BE2C (cell line): ENCODE data around the gene BOK.
"Not testable (repeated sequence)": the region's sequence is repeated elsewhere in the genome, so short reads cannot be mapped to it uniquely, and the experiment has no call there.

Experiments used
- DNase-seq: peaks from one replicate; pipeline ENCODE4 v3.0.0-alpha.2; 2020
- H3K27me3 ChIP-seq: fragments of 250-450 bp; sonication (Bioruptor Pico); 2 replicates; pipeline ENCODE4 v1.5.1; 2020; ENCODE audit warnings: mild to moderate bottlenecking
- H3K36me3 ChIP-seq: fragments of 250-450 bp; sonication (Bioruptor Pico); 2 replicates; pipeline ENCODE4 v1.5.1; 2020; ENCODE audit warnings: mild to moderate bottlenecking
- H3K4me1 ChIP-seq: fragments of 250-450 bp; sonication (Bioruptor Pico); 2 replicates; pipeline ENCODE4 v1.5.1; 2020
- H3K4me3 ChIP-seq: 2 replicates; pipeline ENCODE4 v1.5.1; 2011; ENCODE audit warnings: low read depth, low read length
- H3K9me3 ChIP-seq: fragments of 250-450 bp; sonication (Bioruptor Pico); 2 replicates; pipeline ENCODE4 v1.5.1; 2020
- TF ChIP-seq, protein P1 (sequence below): IDR thresholded peaks from 2 replicates; pipeline ENCODE4 v1.5.1; 2012; ENCODE audit warnings: mild to moderate bottlenecking, low read depth, low read length

Gene BOK

GRCh38 chr2:241563981-241564595 lies 5.5 kb downstream of the BOK start:
- no peaks in the 10 kb centered on the region for H3K36me3 ChIP-seq
- peak overlapping the region; percentile 47 for H3K4me3 ChIP-seq
- peaks cover 43% of the 10 kb centered on the region for H3K4me1 ChIP-seq
- H3K9me3 ChIP-seq = no peaks in the 10 kb centered on the region
- TF ChIP-seq, protein P1, sequence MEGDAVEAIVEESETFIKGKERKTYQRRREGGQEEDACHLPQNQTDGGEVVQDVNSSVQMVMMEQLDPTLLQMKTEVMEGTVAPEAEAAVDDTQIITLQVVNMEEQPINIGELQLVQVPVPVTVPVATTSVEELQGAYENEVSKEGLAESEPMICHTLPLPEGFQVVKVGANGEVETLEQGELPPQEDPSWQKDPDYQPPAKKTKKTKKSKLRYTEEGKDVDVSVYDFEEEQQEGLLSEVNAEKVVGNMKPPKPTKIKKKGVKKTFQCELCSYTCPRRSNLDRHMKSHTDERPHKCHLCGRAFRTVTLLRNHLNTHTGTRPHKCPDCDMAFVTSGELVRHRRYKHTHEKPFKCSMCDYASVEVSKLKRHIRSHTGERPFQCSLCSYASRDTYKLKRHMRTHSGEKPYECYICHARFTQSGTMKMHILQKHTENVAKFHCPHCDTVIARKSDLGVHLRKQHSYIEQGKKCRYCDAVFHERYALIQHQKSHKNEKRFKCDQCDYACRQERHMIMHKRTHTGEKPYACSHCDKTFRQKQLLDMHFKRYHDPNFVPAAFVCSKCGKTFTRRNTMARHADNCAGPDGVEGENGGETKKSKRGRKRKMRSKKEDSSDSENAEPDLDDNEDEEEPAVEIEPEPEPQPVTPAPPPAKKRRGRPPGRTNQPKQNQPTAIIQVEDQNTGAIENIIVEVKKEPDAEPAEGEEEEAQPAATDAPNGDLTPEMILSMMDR = no peak
- H3K27me3 ChIP-seq = no peaks in the 10 kb centered on the region
- DNase-seq = peak; percentile 83

DNA sequence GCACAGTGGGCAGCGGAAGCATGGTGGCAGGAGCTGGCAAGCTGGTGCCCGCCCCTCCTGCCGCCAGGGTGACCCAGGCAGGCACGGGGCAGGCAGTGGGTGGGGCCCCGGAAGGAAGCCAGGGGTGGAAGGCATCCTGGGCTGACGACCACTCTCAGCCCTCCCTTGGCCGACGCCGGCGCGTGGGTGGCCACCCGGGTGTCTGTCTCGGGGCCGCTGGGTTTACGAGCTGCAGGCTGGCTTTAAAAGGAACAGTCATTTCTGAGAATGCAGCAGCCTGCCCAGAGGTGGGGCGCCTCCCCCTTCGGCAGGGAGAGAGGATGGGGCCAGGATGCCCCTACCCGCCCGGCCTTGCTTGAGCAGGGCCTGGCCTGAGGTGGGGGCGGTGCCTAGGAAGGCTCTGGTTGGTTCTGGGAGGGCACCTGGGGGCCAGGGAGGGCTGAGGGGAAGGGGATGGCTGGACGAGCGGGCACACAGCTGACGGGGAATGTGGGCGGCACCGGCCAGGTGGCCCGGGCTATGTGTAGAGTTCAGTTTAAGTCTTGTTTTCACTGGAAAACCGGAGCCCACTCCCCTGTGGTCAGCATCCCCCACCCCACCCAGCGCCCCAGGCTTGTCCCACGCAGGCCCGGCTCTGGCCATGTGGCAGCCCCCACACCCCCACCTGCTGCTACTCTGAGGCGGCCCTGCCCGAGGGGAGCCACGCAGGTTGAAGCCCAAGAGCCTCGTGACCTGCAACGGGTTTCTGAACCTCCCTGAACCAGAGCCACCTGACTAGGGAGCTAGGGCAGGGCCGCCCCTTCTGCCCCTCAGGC lies 6.3 kb downstream of the BOK start:
- no peaks in the 10 kb centered on the region for H3K27me3 ChIP-seq
- TF ChIP-seq, protein P1 = no peak

DNA sequence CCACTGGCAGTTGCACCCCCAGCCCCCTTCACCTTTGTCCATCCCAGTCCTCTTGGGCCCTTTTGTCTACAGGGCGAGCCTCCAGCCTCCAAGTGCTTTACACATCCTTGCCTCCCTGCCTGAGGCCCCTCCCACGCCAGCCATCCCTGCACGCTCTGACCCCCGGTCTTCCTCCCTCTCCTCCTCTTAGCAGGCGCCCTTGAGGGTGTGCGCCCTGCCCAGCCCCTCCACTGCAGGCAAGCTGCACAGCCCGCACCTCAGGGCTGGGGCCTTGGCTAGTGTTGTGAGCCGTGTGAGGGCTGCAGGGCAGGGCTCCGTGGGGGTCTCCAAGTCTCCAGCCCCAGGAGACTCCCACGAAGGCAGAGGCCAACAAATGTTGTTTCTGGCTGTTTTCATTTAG lies 6.9 kb downstream of the BOK start:
- Histone ChIP-seq H3K4me3 (no peak overlapping the region), H3K4me1 (peaks cover 37% of the 10 kb centered on the region), H3K9me3 (no peaks in the 10 kb centered on the region), H3K36me3 (no peaks in the 10 kb centered on the region), H3K27me3 (no peaks in the 10 kb centered on the region)
- no peak for DNase-seq
- TF ChIP-seq, protein P1 = no peak

More for the DNA sequence above, 6.3 kb downstream of the BOK start:
- Histone ChIP-seq H3K4me3 (peak overlapping the region; percentile 47), H3K4me1 (peaks cover 43% of the 10 kb centered on the region), H3K36me3 (no peaks in the 10 kb centered on the region), H3K9me3 (no peaks in the 10 kb centered on the region)
- peak; percentile 78 for DNase-seq

DNA sequence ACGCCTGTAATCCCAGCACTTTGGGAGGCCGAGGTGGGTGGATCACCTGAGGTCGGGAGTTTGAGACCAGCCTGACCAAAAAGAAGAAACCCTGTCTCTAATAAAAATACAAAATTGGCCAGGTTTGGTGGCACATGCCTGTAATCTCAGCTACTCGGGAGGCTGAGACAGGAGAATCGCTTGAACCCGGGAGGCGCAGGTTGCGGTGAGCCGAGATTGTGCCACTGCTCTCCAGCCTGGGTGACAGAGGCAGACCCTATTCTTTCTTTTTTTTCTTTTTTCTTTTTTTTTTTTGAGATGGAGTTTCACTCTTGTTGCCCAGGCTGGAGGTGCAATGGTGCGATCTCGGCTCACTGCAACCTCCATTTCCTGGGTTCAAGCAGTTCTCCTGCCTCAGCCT lies 7.5 kb downstream of the BOK start:
- H3K4me1 ChIP-seq = peaks cover 33% of the 10 kb centered on the region
- H3K27me3 ChIP-seq, DNase-seq, H3K4me3 ChIP-seq, H3K9me3 ChIP-seq, H3K36me3 ChIP-seq: not testable (repeated sequence)

DNA sequence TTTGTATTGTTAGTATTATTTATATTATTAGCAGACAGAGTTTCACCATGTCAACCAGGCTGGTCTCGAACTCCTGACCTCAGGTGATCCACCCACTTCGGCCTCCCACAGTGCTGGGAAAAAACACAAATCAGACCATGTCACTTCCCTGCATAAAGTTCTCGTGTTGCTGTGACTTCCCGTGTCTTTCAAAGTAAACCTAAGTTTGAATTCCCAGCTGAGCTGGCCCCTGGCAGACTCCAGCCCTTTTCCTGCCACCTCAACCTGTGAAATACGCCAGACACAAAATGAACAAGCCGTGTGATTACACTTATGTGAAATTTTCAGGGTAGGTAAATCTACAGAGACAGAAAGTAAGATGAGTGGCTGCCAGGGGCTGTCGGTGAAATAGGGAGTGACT lies 7.9 kb downstream of the BOK start:
- TF ChIP-seq, protein P1 = no peak

GRCh38 chr2:241567266-241567665 lies 8.7 kb downstream of the BOK start:
- peaks cover 26% of the 10 kb centered on the region for H3K4me1 ChIP-seq
- H3K4me3 ChIP-seq, DNase-seq, H3K9me3 ChIP-seq, H3K36me3 ChIP-seq, H3K27me3 ChIP-seq: not testable (repeated sequence)

More for the DNA sequence above, 7.9 kb downstream of the BOK start:
- DNase-seq = no peak
- no peak overlapping the region for H3K4me3 ChIP-seq
- no peaks in the 10 kb centered on the region for H3K9me3 ChIP-seq
- peaks cover 33% of the 10 kb centered on the region for H3K4me1 ChIP-seq
- no peaks in the 10 kb centered on the region for H3K27me3 ChIP-seq
- no peaks in the 10 kb centered on the region for H3K36me3 ChIP-seq

DNA sequence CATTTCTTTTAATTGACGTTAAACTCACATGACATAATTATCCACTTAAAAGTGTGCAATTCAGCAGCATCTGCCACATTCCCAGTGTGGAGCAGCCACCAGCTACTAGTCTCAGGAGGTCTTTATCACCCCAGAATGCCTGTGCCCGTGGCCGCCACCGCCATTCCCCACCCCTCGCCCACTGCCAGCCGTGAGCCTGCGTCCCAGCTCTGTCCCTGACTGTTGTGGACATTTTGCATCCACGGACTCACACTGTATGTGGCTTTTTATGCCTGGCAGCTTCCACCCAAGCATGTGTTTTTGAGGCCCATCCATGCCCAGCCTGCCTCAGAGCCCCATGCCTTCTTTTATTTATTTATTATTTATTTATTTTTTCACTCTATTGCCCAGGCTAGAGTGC lies 9.2 kb downstream of the BOK start:
- Histone ChIP-seq H3K4me1 (peaks cover 21% of the 10 kb centered on the region), H3K4me3 (no peak overlapping the region), H3K27me3 (no peaks in the 10 kb centered on the region), H3K9me3 (no peaks in the 10 kb centered on the region), H3K36me3 (no peaks in the 10 kb centered on the region)
- no peak for DNase-seq
- TF ChIP-seq, protein P1 = no peak
